AG09319 (cell line): ENCODE data around the gene AGAP1.

Experiments used
- DNase-seq: peaks from one replicate; pipeline ENCODE4 v3.0.0-alpha.2; 2010; ENCODE audit warnings: low read depth; ENCODE audit errors: extremely low read depth
- TF ChIP-seq, protein P1 (sequence below): IDR thresholded peaks from 2 replicates; pipeline ENCODE4 v1.5.1; 2011; ENCODE audit warnings: low read depth, mild to moderate bottlenecking, inconsistent platforms, low read length, moderate library complexity

AGAP1 gene

DNA sequence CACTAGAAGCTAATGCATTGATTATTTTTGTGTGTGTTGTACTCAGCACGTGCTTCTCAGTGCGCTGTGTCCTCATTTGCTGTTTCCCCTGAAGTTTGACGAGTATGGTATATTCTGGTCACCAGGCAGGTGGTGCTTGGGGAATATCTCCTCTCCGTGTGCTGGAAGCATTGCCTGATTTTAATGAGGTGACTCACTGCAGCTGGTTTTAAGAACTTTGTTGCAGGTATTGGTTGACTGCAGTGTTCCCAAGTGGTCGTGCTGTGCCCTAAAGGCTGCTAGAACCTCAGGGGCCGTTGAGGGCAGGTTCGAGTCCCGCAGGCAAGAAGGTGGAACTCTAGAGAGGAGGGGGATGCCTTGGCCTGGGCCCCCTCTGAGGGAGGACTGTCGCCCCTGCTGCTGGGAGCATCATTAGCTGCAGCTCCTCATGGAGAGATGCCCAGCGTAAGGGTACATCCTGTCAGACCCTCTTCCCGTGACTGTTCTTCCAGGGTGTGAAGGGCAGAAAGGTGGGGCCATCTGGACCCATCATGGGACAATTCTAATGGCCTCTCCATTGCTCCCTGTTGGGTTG, 82.6 kb downstream of the AGAP1 start:
- TF ChIP-seq, protein P1, sequence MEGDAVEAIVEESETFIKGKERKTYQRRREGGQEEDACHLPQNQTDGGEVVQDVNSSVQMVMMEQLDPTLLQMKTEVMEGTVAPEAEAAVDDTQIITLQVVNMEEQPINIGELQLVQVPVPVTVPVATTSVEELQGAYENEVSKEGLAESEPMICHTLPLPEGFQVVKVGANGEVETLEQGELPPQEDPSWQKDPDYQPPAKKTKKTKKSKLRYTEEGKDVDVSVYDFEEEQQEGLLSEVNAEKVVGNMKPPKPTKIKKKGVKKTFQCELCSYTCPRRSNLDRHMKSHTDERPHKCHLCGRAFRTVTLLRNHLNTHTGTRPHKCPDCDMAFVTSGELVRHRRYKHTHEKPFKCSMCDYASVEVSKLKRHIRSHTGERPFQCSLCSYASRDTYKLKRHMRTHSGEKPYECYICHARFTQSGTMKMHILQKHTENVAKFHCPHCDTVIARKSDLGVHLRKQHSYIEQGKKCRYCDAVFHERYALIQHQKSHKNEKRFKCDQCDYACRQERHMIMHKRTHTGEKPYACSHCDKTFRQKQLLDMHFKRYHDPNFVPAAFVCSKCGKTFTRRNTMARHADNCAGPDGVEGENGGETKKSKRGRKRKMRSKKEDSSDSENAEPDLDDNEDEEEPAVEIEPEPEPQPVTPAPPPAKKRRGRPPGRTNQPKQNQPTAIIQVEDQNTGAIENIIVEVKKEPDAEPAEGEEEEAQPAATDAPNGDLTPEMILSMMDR, result no peak
- no peak for DNase-seq

DNA sequence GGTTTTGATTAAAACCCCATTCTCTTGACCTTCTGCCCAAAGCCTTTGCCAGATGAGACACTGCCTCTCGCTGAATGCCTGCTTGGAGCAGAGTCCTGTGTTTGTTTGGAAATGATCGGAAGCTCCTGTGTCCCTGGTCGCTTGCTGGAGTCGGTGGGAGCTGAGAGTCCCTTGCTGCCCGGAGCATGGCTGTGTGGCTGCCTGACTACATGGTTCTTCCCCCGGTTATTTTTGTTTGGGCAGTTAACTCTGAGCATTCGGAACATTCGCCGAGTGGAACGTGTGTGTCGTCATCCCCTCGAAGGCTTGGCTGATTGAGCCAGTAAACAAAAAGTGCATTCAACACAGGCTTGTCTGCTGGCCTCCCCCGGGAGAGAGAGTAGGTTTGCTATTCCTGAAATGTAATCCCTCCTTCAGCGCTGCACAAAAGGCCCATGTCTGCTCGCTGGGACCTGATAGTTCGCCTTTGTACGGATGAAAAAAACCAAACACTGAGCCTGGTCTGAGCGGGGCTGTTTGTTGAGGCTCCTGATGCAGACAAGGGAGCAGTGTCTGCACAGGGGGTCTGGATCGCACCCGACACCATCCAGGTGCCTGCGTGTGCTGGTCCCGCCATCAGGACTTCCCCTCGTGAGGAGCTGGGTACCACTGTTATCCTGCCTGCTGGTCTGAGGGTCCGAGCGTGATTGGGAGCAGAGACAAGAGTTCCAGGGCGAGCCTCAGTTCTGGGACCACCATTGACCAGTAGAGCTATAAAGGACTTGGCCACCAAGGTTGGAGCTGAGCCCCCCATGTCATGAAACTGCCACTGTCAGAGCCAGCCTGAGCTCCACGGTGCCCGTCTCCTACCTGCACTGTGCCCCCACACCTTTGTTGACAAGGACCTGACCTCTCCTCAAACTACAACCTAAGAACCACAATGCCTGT, 83.8 kb downstream of the AGAP1 start:
- peak; percentile 20 for DNase-seq
- TF ChIP-seq, protein P1, result no peak

DNA sequence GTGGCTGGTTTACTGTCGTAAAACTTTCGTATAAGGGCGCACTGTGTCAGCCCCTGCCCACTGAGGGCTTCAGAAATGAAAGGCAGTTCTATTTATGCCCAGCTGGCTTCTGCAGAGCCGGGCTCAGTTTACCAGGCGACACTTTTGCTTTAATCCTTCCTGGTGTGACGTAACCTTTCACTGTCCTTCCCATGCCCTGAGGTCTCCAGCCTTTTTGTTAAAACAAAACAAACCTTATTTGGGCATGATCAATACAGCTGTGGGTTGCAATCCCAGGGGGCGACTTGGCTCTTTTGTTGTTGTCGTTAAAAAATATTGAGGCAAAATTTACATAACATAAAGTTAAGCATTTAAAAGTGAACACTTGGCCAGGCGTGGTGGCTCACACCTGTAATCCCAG, 85.3 kb downstream of the AGAP1 start:
- no peak for DNase-seq
- TF ChIP-seq, protein P1, result no peak

DNA sequence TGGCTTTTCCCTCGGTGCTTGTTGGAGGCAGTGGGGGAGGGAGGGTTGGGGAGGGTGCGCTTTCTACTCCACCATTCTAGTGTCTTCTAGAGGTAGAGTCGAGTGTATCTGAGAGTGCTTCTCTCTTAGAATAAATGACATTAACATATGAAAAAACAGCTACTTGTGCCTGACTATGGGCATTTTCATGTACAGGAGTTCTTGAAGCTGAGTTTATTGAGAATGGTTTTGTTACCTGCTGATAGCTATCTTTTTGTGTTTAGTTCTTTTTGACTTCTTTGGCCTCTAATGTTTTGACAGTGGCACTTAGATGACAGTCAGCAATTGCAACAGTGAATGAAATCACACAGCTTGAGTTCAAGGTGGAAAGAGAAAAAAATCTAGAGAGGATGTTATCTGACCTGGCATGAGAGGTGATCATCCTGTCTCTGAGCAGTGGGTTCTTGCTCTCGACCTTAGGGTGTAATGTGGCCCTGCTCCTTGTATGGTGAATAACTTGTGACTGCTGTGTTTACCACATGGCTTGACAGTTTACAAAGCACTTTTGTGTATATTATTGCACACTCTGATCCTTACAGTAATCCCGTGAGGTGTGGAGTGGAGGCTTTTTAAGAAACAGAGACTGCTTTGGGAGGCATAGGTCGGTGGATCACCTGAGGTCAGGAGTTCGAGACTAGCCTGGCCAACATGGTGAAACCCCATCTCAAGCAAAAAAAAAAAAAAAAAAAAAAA, 86.7 kb downstream of the AGAP1 start:
- DNase-seq, result no peak
- TF ChIP-seq, protein P1, result no peak

DNA sequence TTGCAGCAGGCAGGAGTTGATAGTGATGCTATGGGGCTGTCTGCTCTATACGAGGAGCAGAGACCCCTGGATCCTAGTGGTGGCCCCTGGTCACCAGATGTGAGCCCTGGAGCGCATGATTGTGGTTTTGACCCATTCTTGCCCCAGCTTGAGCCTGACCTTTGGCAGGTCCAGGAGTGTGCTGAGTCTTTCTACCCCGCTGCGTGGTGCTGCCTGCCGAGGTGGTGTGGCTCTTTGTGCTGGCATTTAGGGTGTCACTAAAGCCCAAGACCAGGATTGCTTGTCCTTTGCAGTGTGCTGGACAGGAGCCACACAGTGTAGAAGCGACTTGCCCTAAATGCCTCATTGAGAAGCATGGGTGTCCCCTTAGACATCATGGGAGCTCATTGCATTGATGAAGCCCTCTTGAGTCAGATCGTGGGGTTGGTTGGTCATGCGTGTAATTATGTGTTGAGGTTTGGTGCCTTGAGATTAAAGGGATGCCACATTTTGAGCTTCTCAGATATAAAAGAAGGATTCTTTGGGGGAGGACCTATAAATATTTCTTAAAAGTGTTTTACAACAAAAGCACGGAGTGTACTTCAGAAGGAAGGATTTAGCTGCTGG, 88.3 kb downstream of the AGAP1 start:
- TF ChIP-seq, protein P1, result no peak

DNA sequence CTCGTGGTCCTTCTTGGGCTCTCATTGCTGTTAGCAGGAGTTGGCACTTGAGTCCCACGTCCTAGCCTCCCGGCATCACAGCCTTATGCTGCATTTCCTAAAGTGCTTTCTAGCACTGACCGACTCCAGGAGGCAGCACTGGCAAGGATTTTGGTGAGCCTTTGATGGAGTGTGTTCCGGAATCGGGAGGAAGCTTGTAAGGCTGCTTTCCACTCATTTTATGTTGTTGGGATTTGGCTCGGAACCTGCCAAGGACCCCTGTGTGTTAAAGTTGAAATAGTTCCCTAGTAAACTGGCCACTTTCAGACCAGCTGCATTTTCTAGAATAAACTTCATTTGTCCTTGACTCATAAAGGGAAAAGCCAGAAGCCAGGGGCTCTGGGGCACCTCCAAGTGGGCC, 88.9 kb downstream of the AGAP1 start:
- TF ChIP-seq, protein P1, result no peak
- no peak for DNase-seq

More for the DNA sequence above, 88.3 kb downstream of the AGAP1 start:
- DNase-seq, result no peak
